Smooth muscle cell (in vitro differentiated cells): Measurements from ENCODE around the gene MEN1. TPM values are rescaled to one million over a fixed set of nuclear protein-coding genes. Genes with fewer than 3 reads are reported as not detected.

Experiments
- DNase-seq: peaks from one replicate; lab custom pipeline; 2025; ENCODE audit not compliant: unreplicated experiment; lab: John Stamatoyannopoulos, UW
- H2AFZ ChIP-seq: fragments of 200-600 bp; sonication (generic); 2 replicates; pipeline ENCODE4 v1.6.0; 2016; ENCODE audit warnings: antibody characterized with exemption, low read depth, mild to moderate bottlenecking
- H3F3A ChIP-seq: fragments of 200-600 bp; sonication (generic); 2 replicates; pipeline ENCODE4 v1.6.0; 2017; ENCODE audit warnings: antibody characterized with exemption, low read depth
- H3K27ac ChIP-seq: fragments of 200-600 bp; sonication (generic); 2 replicates; pipeline ENCODE4 v1.5.1; 2016; ENCODE audit warnings: low read depth, mild to moderate bottlenecking
- H3K27me3 ChIP-seq: fragments of 200-600 bp; sonication (generic); 2 replicates; pipeline ENCODE4 v1.6.1; 2016; ENCODE audit warnings: low read depth, mild to moderate bottlenecking
- H3K36me3 ChIP-seq: fragments of 200-600 bp; sonication (generic); 2 replicates; pipeline ENCODE4 v1.5.1; 2016; ENCODE audit warnings: low read depth
- H3K4me1 ChIP-seq: fragments of 200-600 bp; sonication (generic); 2 replicates; pipeline ENCODE4 v1.5.1; 2016; ENCODE audit warnings: low read depth
- H3K4me2 ChIP-seq: fragments of 200-600 bp; sonication (generic); 2 replicates; pipeline ENCODE4 v1.6.0; 2016; ENCODE audit warnings: mild to moderate bottlenecking
- H3K4me3 ChIP-seq: fragments of 200-600 bp; sonication (generic); 2 replicates; pipeline ENCODE4 v1.5.1; 2016; ENCODE audit warnings: mild to moderate bottlenecking
- H3K79me2 ChIP-seq: fragments of 200-600 bp; sonication (generic); 2 replicates; pipeline ENCODE4 v1.6.0; 2016; ENCODE audit warnings: low read depth, mild to moderate bottlenecking
- H3K9ac ChIP-seq: fragments of 200-600 bp; sonication (generic); 2 replicates; pipeline ENCODE4 v1.6.0; 2016; ENCODE audit warnings: low read depth
- H3K9me3 ChIP-seq: fragments of 200-600 bp; sonication (generic); replicated peaks from 2 replicates; pipeline ENCODE4 v1.5.1; 2016; ENCODE audit warnings: low read depth
- H4K20me1 ChIP-seq: fragments of 200-600 bp; sonication (generic); 2 replicates; pipeline ENCODE4 v1.6.0; 2016; ENCODE audit warnings: low read depth
- WGBS: methylation state at CpG from one replicate; pipeline ENCODE4 v1.1.7; 2016; ENCODE audit warnings: low lambda C conversion rate; 5-methylcytosine and 5-hydroxymethylcytosine counted together
- polyA plus RNA-seq: library from polyadenylated mRNA; unstranded; fragments of >200 nt; fragmentation: Nextera tagmentation; extraction: Ambion mirVana; gene quantifications from 2 replicates; pipeline ENCODE4 v1.2.1, GENCODE V29; 2016
- total RNA-seq: library from RNA; depleted of rRNA; stranded (reverse); fragments of >200 nt; gene quantifications from 2 replicates; pipeline ENCODE4 v1.2.3, GENCODE V29; 2014
- TF ChIP-seq, protein P1 (sequence below): fragments of 200-600 bp; sonication (generic); IDR thresholded peaks from 2 replicates; pipeline ENCODE4 v1.5.1; 2017; ENCODE audit warnings: borderline replicate concordance, mild to moderate bottlenecking, antibody characterized with exemption; ENCODE audit not compliant: insufficient read depth, poor library complexity, severe bottlenecking

The MEN1 gene
- total and polyA plus RNA-seq, 2 experiments from 2014 or later: 11.6 to 37.3 TPM

DNA sequence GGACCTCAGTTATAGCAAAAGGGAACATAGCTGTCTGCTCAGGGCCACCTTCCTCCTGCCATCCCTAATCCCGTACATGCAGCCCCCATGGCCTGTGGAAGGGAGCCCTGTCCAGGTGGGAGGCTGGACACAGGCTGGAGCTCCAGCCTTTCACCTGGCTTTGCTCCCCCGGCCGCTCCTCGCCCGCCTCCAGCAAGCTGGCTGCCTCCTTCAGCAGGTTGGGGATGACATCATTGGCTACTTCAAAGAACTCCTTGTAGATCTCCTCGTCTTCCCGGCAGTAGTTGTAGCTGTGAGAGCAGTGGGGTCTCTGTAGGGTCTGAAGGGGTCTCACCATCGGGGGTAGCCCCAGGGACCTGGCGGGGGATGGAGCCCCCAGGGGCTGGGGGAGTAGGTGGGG lies 4.9 kb downstream of the MEN1 start:
- 98% methylated on average over 9 of the region's 9 CpGs for WGBS
- no peaks in the 10 kb centered on the region for H3K27me3 ChIP-seq
- peaks cover 7% of the 10 kb centered on the region for H3F3A ChIP-seq
- H3K4me1 ChIP-seq: peaks cover 19% of the 10 kb centered on the region
- peaks cover 3% of the 10 kb centered on the region for H4K20me1 ChIP-seq
- TF ChIP-seq, protein P1, sequence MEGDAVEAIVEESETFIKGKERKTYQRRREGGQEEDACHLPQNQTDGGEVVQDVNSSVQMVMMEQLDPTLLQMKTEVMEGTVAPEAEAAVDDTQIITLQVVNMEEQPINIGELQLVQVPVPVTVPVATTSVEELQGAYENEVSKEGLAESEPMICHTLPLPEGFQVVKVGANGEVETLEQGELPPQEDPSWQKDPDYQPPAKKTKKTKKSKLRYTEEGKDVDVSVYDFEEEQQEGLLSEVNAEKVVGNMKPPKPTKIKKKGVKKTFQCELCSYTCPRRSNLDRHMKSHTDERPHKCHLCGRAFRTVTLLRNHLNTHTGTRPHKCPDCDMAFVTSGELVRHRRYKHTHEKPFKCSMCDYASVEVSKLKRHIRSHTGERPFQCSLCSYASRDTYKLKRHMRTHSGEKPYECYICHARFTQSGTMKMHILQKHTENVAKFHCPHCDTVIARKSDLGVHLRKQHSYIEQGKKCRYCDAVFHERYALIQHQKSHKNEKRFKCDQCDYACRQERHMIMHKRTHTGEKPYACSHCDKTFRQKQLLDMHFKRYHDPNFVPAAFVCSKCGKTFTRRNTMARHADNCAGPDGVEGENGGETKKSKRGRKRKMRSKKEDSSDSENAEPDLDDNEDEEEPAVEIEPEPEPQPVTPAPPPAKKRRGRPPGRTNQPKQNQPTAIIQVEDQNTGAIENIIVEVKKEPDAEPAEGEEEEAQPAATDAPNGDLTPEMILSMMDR: no peak
- H2AFZ ChIP-seq: no peak overlapping the region
- no peak for DNase-seq
- H3K9ac ChIP-seq: no peak overlapping the region
- H3K36me3 ChIP-seq: no peaks in the 10 kb centered on the region
- no peak overlapping the region for H3K4me2 ChIP-seq
- H3K27ac ChIP-seq: no peak overlapping the region
- no peaks in the 10 kb centered on the region for H3K9me3 ChIP-seq
- no peaks in the 10 kb centered on the region for H3K79me2 ChIP-seq
- H3K4me3 ChIP-seq: no peak overlapping the region

DNA sequence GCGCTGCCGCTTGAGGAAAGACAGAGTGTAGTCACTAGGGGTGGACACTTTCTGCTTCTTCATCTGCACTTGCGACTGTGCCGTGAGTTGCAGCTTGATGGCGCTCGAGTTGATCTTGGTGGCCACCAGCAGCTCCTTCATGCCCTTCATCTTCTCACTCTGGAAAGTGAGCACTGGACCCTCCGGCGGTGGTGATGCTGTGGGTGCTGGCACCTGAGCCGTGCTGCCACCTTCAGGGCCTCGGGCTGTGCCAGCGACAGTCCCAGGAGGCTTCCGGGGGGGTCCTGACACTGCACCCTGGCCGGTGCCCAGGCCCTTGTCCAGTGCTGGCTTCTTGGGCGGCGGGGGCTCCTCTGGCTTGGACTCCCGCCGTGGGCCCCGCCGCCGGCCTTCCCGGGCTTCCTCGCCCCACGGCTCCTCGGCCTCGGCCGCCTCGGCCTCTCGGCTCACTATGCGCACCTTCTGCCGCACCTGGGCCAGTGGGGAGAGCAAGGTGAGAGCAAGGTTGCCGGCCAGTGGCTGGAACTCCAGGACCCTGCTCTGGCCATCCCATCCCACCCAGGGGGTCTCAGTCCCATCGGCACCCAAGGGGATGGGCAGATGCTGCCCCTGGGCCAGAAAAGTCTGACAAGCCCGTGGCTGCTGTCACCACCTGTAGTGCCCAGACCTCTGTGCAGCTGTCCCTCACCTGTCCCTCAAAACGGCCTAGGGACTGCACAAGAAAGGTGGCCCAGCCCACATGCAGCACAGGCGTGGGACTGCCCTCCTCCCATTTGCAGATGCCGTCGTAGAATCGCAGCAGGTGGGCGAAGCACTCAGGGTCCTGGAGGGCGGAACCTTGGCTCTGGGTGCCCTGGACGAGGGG lies 5.8 kb downstream of the MEN1 start:
- H3K79me2 ChIP-seq: no peaks in the 10 kb centered on the region
- H4K20me1 ChIP-seq: peaks cover 3% of the 10 kb centered on the region
- H3K9ac ChIP-seq: no peak overlapping the region
- peaks cover 7% of the 10 kb centered on the region for H3F3A ChIP-seq
- no peak for DNase-seq
- 94% methylated on average over 41 of the region's 41 CpGs for WGBS
- peak overlapping the region; percentile 98 for H3K4me2 ChIP-seq
- H3K9me3 ChIP-seq: no peaks in the 10 kb centered on the region
- no peak overlapping the region for H3K4me3 ChIP-seq
- peaks cover 17% of the 10 kb centered on the region for H3K4me1 ChIP-seq
- H3K27ac ChIP-seq: peak overlapping the region; percentile 92
- H2AFZ ChIP-seq: no peak overlapping the region
- TF ChIP-seq, protein P1: no peak
- no peaks in the 10 kb centered on the region for H3K27me3 ChIP-seq
- no peaks in the 10 kb centered on the region for H3K36me3 ChIP-seq

DNA sequence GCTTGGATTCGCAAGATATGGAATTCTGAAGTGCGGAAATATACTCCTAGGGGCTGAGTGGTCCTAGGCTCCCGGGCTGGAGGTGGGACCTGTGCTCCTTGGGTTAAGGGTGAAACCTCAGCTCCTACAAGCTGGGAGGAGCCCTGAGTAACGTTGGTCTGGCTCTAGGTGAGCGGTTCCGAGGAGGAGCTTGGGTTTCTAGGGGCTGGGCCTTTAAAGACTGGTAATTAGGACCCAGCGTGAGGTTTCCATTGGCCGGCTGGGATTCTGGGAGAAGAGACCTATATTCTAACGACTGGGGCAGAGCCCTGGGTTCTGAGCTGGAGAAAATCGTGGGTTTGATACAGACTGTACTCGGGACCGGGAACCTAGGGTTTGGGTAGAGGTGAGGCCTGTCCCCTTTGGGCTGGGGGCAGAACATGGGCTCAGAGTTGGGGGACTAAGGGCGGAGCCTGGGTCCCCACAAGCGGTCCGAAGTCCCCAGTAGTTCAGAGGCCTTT lies 6.5 kb downstream of the MEN1 start:
- H3K4me3 ChIP-seq: peak overlapping the region; percentile 87
- no peaks in the 10 kb centered on the region for H3K27me3 ChIP-seq
- no peak for DNase-seq
- peak overlapping the region; percentile 98 for H3K4me2 ChIP-seq
- H3K27ac ChIP-seq: peak overlapping the region; percentile 92
- no peaks in the 10 kb centered on the region for H3K36me3 ChIP-seq
- TF ChIP-seq, protein P1: no peak
- WGBS: 42% methylated on average over 15 of the region's 15 CpGs
- peaks cover 3% of the 10 kb centered on the region for H4K20me1 ChIP-seq
- peaks cover 12% of the 10 kb centered on the region for H3K4me1 ChIP-seq
- H3K9me3 ChIP-seq: no peaks in the 10 kb centered on the region
- no peaks in the 10 kb centered on the region for H3K79me2 ChIP-seq
- no peak overlapping the region for H2AFZ ChIP-seq
- H3K9ac ChIP-seq: peak overlapping the region; percentile 94
- H3F3A ChIP-seq: peaks cover 7% of the 10 kb centered on the region
